HEK293T (cell line): ENCODE measurements around the gene S100P.

Experiments
- FOXM1 ChIP-seq: fragments of 450-650 bp; IDR thresholded peaks from 2 replicates; pipeline ENCODE4 v1.6.1; 2017; ENCODE audit warnings: mild to moderate bottlenecking, borderline replicate concordance
- HDGF ChIP-seq: fragments of 450-650 bp; IDR thresholded peaks from 2 replicates; pipeline ENCODE4 v1.6.1; 2017; ENCODE audit warnings: antibody characterized with exemption, borderline replicate concordance
- LEF1 ChIP-seq: fragments of 450-650 bp; IDR thresholded peaks from 2 replicates; pipeline ENCODE4 v1.6.1; 2017; ENCODE audit warnings: mild to moderate bottlenecking, borderline replicate concordance
- SP1 ChIP-seq: fragments of 450-650 bp; IDR thresholded peaks from 2 replicates; pipeline ENCODE4 v1.6.1; 2017
- TARDBP ChIP-seq: fragments of 450-650 bp; IDR thresholded peaks from 2 replicates; pipeline ENCODE4 v1.6.1; 2016

GRCh38 chr4:6676722-6677558 is 16.7 kb upstream of the S100P start:
- no peak for TF ChIP-seq LEF1
- no peak for TF ChIP-seq SP1
- no peak for TF ChIP-seq FOXM1
- no peak for TF ChIP-seq TARDBP
- TF ChIP-seq HDGF, result no peak
